K562 (cell line): Measurements from ENCODE around the gene ILDR1.

ENCODE experiments used
- CHD2 ChIP-seq: IDR thresholded peaks from 2 replicates; pipeline ENCODE4 v1.6.1; 2011; ENCODE audit warnings: low read depth, low read length
- EP300 ChIP-seq: IDR thresholded peaks from 2 replicates; pipeline ENCODE4 v1.6.1; 2012; ENCODE audit warnings: low read length, improper control_type of control experiment
- KAT7 ChIP-seq: sonication (generic); formaldehyde crosslinking; IDR thresholded peaks from 2 replicates; pipeline ENCODE4 v1.8.0; 2022; ENCODE audit warnings: missing genetic modification reagents, mild to moderate bottlenecking, borderline replicate concordance
- TAF15 ChIP-seq: fragments of 200-400 bp; formaldehyde crosslinking; IDR thresholded peaks from 2 replicates; pipeline ENCODE4 v1.6.1; 2017; ENCODE audit warnings: mild to moderate bottlenecking, low read depth, low read length, moderate library complexity
- TF ChIP-seq, protein P1 (sequence below), 3 experiments: IDR thresholded peaks in 2 of 3; conservative IDR thresholded peaks in 1 of 3; 2 replicates each; pipeline ENCODE4 v1.5.1; 2011 to 2012; ENCODE audit warnings: low read length in 3 of 3, mild to moderate bottlenecking in 3 of 3, control low read depth in 2 of 3, improper control_type of control experiment in 1 of 3, inconsistent platforms in 1 of 3, low read depth in 1 of 3, mixed read lengths in 1 of 3, moderate library complexity in 1 of 3; ENCODE audit not compliant: insufficient read depth in 2 of 3
- TF ChIP-seq, protein P2 (sequence below): fragments of 450-650 bp; formaldehyde crosslinking; conservative IDR thresholded peaks from 2 replicates; pipeline ENCODE4 v1.4.0; 2022; ENCODE audit warnings: mild to moderate bottlenecking, missing genetic modification characterization

DNA sequence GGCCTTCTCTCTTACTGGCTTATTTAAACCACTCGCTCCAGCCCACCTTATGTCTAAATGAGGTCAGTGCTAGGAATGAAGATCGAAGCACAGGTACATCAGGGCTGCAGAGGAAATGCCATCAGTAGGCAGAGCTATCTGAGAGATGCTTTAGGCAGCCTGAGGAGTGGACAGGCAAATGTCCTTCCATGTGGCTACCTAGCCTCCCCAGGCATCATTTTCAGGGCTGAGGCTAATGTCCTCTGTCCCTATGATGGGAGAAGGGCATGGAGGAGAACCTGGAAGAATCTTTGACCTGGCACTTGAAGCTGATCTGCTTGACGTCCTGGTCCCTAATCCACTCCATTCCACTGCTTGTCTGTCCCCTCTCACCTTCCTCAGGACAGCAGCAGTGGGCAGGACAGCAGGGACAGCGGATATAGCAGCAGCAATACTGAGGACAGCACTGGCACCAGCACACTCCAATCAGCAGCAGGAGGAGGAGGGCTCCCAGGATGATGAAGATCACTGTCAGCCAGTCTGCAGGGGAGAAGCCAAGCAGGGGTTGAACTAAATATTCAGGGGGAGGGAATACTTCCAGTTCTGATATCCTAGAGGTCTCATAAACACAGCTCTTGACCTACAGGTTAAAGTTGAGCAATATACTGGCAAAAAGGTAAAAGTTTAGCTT lies 21.0 kb downstream of the ILDR1 start:
- TF ChIP-seq, protein P1, sequence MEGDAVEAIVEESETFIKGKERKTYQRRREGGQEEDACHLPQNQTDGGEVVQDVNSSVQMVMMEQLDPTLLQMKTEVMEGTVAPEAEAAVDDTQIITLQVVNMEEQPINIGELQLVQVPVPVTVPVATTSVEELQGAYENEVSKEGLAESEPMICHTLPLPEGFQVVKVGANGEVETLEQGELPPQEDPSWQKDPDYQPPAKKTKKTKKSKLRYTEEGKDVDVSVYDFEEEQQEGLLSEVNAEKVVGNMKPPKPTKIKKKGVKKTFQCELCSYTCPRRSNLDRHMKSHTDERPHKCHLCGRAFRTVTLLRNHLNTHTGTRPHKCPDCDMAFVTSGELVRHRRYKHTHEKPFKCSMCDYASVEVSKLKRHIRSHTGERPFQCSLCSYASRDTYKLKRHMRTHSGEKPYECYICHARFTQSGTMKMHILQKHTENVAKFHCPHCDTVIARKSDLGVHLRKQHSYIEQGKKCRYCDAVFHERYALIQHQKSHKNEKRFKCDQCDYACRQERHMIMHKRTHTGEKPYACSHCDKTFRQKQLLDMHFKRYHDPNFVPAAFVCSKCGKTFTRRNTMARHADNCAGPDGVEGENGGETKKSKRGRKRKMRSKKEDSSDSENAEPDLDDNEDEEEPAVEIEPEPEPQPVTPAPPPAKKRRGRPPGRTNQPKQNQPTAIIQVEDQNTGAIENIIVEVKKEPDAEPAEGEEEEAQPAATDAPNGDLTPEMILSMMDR (IDR thresholded peaks at IDR 0.05 in 2 of 3, conservative IDR thresholded peaks at IDR 0.05 in 1 of 3; ENCODE audit: insufficient read depth in 2 of 3, low read depth in 1 of 3, low read length in 3 of 3) = no peak
- no peak for TF ChIP-seq KAT7 (CRISPR knock-in tag)
- no peak for TF ChIP-seq CHD2
- TF ChIP-seq EP300 = no peak
- no peak for TF ChIP-seq TAF15
- TF ChIP-seq, protein P2, sequence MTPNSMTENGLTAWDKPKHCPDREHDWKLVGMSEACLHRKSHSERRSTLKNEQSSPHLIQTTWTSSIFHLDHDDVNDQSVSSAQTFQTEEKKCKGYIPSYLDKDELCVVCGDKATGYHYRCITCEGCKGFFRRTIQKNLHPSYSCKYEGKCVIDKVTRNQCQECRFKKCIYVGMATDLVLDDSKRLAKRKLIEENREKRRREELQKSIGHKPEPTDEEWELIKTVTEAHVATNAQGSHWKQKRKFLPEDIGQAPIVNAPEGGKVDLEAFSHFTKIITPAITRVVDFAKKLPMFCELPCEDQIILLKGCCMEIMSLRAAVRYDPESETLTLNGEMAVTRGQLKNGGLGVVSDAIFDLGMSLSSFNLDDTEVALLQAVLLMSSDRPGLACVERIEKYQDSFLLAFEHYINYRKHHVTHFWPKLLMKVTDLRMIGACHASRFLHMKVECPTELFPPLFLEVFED (CRISPR knock-in tag) = no peak
